HepG2 (cell line): ENCODE measurements around the gene PNMA3. TPM values are rescaled to one million over a fixed set of nuclear protein-coding genes. Genes with fewer than 3 reads are reported as not detected.
"Not testable (repeated sequence)": the region's sequence is repeated elsewhere in the genome, so short reads cannot be mapped to it uniquely, and the experiment has no call there.

Experiments
- ATAC-seq: fragments of 200-7000 bp; cut with Tn5 transposase; 3 replicates; pipeline ENCODE4 v1.9.1; 2020; ENCODE audit warnings: mild to moderate bottlenecking, moderate library complexity
- BruUV-seq: library from RNA; stranded (reverse); fragments of 400-500 nt; replicated peaks from 2 replicates; lab custom pipeline; 2021; lab: Mats Ljungman, UMichigan
- CTCF ChIA-PET: fragments of 300-600 bp; formaldehyde crosslinking; extraction: SDS; loops from one replicate; lab custom pipeline; 2021; ENCODE audit warnings: low total read pairs, inconsistent platforms, low intra/inter-chr PET ratio; lab: Yijun Ruan, JAX
- POLR2A ChIA-PET: fragments of 350-600 bp; sonication (Branson Sonifier 250); formaldehyde crosslinking; loops from one replicate; lab custom pipeline; 2020; ENCODE audit warnings: antibody characterized with exemption, inconsistent platforms; lab: Yijun Ruan, JAX
- DNase-seq: peaks from one replicate; pipeline ENCODE4 v3.0.0-alpha.2; 2015; ENCODE audit warnings: low spot score
- FAIRE-seq: peaks from 3 replicates; lab custom pipeline; 2011; peaks lifted over from hg19 to GRCh38; lab: Jason Lieb, UNC
- H2AFZ ChIP-seq: one replicate; pipeline ENCODE4 v1.6.1; 2011; ENCODE audit warnings: low read length, inconsistent platforms
- H3K27ac ChIP-seq: fragments of 300-600 bp; 3 replicates; pipeline ENCODE4 v1.8.0; 2011; ENCODE audit warnings: mixed run types, mild to moderate bottlenecking, mixed read lengths, low read length, inconsistent platforms; ENCODE audit not compliant: insufficient read depth; ENCODE audit errors: extremely low read length
- H3K27me3 ChIP-seq, 2 experiments: fragments of 200-600 bp in 1 of 2; 2 replicates in 1 of 2; 3 replicates in 1 of 2; pipeline versions ENCODE4 v1.6.0 to v1.8.0; 2011; ENCODE audit warnings: low read length in 2 of 2, mild to moderate bottlenecking in 2 of 2, moderate library complexity in 2 of 2, inconsistent platforms in 1 of 2; ENCODE audit not compliant: insufficient read depth in 2 of 2, control insufficient read depth in 1 of 2
- H3K36me3 ChIP-seq, 2 experiments: fragments of 200-600 bp in 1 of 2; replicated peaks in 1 of 2; 2 replicates in 1 of 2; 3 replicates in 1 of 2; pipeline versions ENCODE4 v1.5.1 to v1.8.0; 2011; ENCODE audit warnings: low read length in 2 of 2, inconsistent platforms in 1 of 2; ENCODE audit not compliant: insufficient read depth in 2 of 2, control insufficient read depth in 1 of 2
- H3K4me1 ChIP-seq: 2 replicates; pipeline ENCODE4 v1.5.1; 2012; ENCODE audit warnings: low read length, inconsistent platforms; ENCODE audit not compliant: insufficient read depth
- H3K4me2 ChIP-seq: 2 replicates; pipeline ENCODE4 v1.6.0; 2011; ENCODE audit warnings: low read depth, low read length, inconsistent platforms
- H3K4me3 ChIP-seq, 3 experiments: fragments of 200-600 bp in 1 of 3; sonication (generic), shearing (Covaris generic) in 1 of 3; replicated peaks in 1 of 3; 2 replicates each; pipeline ENCODE4 v1.5.1; 2011 to 2016; ENCODE audit warnings: low read length in 3 of 3, inconsistent platforms in 2 of 3, low read depth in 2 of 3, mild to moderate bottlenecking in 2 of 3, control low read depth in 1 of 3, mixed read lengths in 1 of 3; ENCODE audit not compliant: insufficient read depth in 1 of 3
- H3K79me2 ChIP-seq: one replicate; pipeline ENCODE4 v1.6.1; 2011; ENCODE audit warnings: low read length, inconsistent platforms; ENCODE audit not compliant: insufficient read depth
- H3K9ac ChIP-seq: 2 replicates; pipeline ENCODE4 v1.6.0; 2011; ENCODE audit warnings: mild to moderate bottlenecking, low read depth, low read length, inconsistent platforms; ENCODE audit not compliant: insufficient read depth
- H3K9me3 ChIP-seq: 2 replicates; pipeline ENCODE4 v1.5.1; 2012; ENCODE audit warnings: mild to moderate bottlenecking, low read length
- H4K20me1 ChIP-seq: 2 replicates; pipeline ENCODE4 v1.6.0; 2011; ENCODE audit warnings: inconsistent platforms, mild to moderate bottlenecking, low read length, moderate library complexity; ENCODE audit not compliant: insufficient read depth
- HES4 ChIP-seq: sonication (generic); formaldehyde crosslinking; IDR thresholded peaks from 2 replicates; pipeline ENCODE4 v1.9.0; 2021; ENCODE audit warnings: mild to moderate bottlenecking, missing genetic modification reagents, borderline replicate concordance
- HMGXB4 ChIP-seq, 2 experiments: sonication (generic) in 1 of 2; formaldehyde crosslinking in 1 of 2; IDR thresholded peaks; 2 replicates each; pipeline versions ENCODE4 v1.4.0 to v1.6.1; 2018 to 2020; ENCODE audit warnings: missing genetic modification reagents in 2 of 2, borderline replicate concordance in 1 of 2, low read depth in 1 of 2, mild to moderate bottlenecking in 1 of 2, missing biosample characterization in 1 of 2
- NFATC3 ChIP-seq: sonication (generic); formaldehyde crosslinking; IDR thresholded peaks from 2 replicates; pipeline ENCODE4 v1.5.1; 2020; ENCODE audit warnings: mild to moderate bottlenecking, missing genetic modification reagents
- ZNF468 ChIP-seq: sonication (generic); formaldehyde crosslinking; IDR thresholded peaks from 2 replicates; pipeline ENCODE4 v1.8.0; 2022; ENCODE audit warnings: mild to moderate bottlenecking, moderate library complexity, missing genetic modification reagents
- WGBS: methylation state at CpG from one replicate; pipeline ENCODE4 v1.1.6; 2017; ENCODE audit warnings: low lambda C conversion rate; 5-methylcytosine and 5-hydroxymethylcytosine counted together
- in situ Hi-C: cut with HindIII; loops from 2 replicates; pipeline ENCODE4 v1.10.0; 2017; ENCODE audit warnings: low pct_unique_long_range_greater_than_20kb; ENCODE audit not compliant: extremely low pct_ligation_motif_present
- intact Hi-C: fragments of 100-400 bp; cut with micrococcal nuclease; formaldehyde crosslinking; loops from one replicate; pipeline ENCODE4 v1.10.0; 2022; ENCODE audit not compliant: unreplicated experiment
- polyA plus RNA-seq, 8 experiments: library from polyadenylated mRNA; depleted of rRNA in 3 of 8; stranded (reverse) in 7 of 8; unstranded in 1 of 8; fragments of >200 nt; fragmentation: Illumina TruSeq in 4 of 8; extraction: Trizol in 4 of 8; gene quantifications; 2 replicates each; pipeline versions ENCODE4 v1.2.1 to v1.2.3, GENCODE V29; 2011 to 2016; ENCODE audit warnings: low read depth in 4 of 8, missing spikeins in 1 of 8, mixed read lengths in 1 of 8; ENCODE audit not compliant: insufficient read depth in 1 of 8
- total RNA-seq, 5 experiments: library from RNA; depleted of rRNA; stranded (reverse); fragments of >200 nt; fragmentation: Illumina TruSeq; extraction: Trizol; gene quantifications; 2 replicates each; pipeline ENCODE4 v1.2.3, GENCODE V29; 2016; ENCODE audit warnings: low read depth in 1 of 5

PNMA3 gene
- total and polyA plus RNA-seq, 2 of the 13 experiments (the other 11 are each of a cell fraction or from before 2014, with no cell fraction given), result not detected

- TF ChIP-seq ZNF468 (CRISPR knock-in tag), result no peak
- TF ChIP-seq HMGXB4 (CRISPR knock-in tag; IDR thresholded peaks at IDR 0.05; ENCODE audit: borderline replicate concordance in 1 of 2, low read depth in 1 of 2), result no peak
- TF ChIP-seq HES4 (CRISPR knock-in tag), result no peak
- TF ChIP-seq NFATC3 (CRISPR knock-in tag), result no peak
Measured at GRCh38 chrX:153055871-153056749, at the start of gene PNMA3 (continued).

GRCh38 chrX:153017174-153017573, 39.1 kb upstream of the PNMA3 start:
- 0% methylated on average over 2 of the region's 2 CpGs for WGBS
- H3K9me3 ChIP-seq, FAIRE-seq, H4K20me1 ChIP-seq, in situ Hi-C loops, CTCF ChIA-PET, H3K27ac ChIP-seq, DNase-seq, H2AFZ ChIP-seq, POLR2A ChIA-PET, intact Hi-C loops, ATAC-seq, H3K4me2 ChIP-seq, H3K4me1 ChIP-seq, H3K79me2 ChIP-seq, H3K9ac ChIP-seq, H3K4me3 ChIP-seq, H3K27me3 ChIP-seq, BruUV-seq, H3K36me3 ChIP-seq: not testable (repeated sequence)
